ENCODE results near the gene CISD3. TPM values are rescaled to one million over a fixed set of nuclear protein-coding genes. Genes with fewer than 3 reads are reported as not detected.

CISD3 gene
- total RNA-seq, 1 donor from 2014 or later: 5.6 TPM

DNA sequence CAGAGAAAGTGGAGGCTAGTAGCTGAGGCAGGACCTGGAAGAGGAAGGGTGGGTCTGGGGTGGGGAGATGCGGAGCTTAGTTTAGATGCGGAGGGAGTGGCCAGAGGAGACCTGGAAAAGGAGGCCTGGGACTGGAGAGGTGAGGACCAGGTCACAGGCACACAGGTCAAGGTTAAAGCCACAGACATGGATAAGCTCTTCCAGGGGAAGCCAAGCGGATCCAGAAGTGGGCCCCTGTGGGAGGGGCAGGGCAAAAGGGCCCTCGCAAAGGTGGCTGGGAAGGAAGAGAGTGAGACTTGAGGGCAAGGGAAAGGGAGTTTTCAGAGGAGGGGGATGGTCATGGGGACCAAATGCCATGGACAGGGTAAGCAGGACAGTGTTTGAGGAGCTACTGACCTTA, 39.0 kb upstream of the CISD3 start:
- no peaks in the 10 kb centered on the region for H3K27me3 Mint-ChIP-seq (ENCODE audit: low read depth)
- no peak overlapping the region for H3K27ac Mint-ChIP-seq
- no peak overlapping the region for H3K4me3 Mint-ChIP-seq
- H3K9me3 Mint-ChIP-seq: no peaks in the 10 kb centered on the region
- H3K4me1 Mint-ChIP-seq: peaks cover 15% of the 10 kb centered on the region
- H3K36me3 Mint-ChIP-seq: no peaks in the 10 kb centered on the region
- no peak for TF ChIP-seq CTCF (IDR thresholded peaks at IDR 0.05; ENCODE audit: unreplicated experiment)
- DNase-seq (ENCODE audit: low spot score in 2 of 2, unreplicated experiment in 2 of 2): no peak

GRCh38 chr17:38693700-38694329, 36.3 kb upstream of the CISD3 start:
- Mint-ChIP-seq H3K27ac (peak overlapping the region; percentile 57), H3K36me3 (no peaks in the 10 kb centered on the region), H3K9me3 (no peaks in the 10 kb centered on the region), H3K4me3 (no peak overlapping the region), H3K27me3 (ENCODE audit: low read depth) (no peaks in the 10 kb centered on the region), H3K4me1 (peaks cover 15% of the 10 kb centered on the region)
- no peak for TF ChIP-seq CTCF (IDR thresholded peaks at IDR 0.05; ENCODE audit: unreplicated experiment)
- no peak for DNase-seq (ENCODE audit: low spot score in 2 of 2, unreplicated experiment in 2 of 2)

- peaks cover 35% of the 10 kb centered on the region for H3K4me1 Mint-ChIP-seq
- H3K36me3 Mint-ChIP-seq: no peaks in the 10 kb centered on the region
- no peaks in the 10 kb centered on the region for H3K27me3 Mint-ChIP-seq (ENCODE audit: low read depth)
- no peak overlapping the region for H3K4me3 Mint-ChIP-seq
- TF ChIP-seq CTCF (IDR thresholded peaks at IDR 0.05; ENCODE audit: unreplicated experiment): no peak
- no peaks in the 10 kb centered on the region for H3K9me3 Mint-ChIP-seq
- H3K27ac Mint-ChIP-seq: peak overlapping the region; percentile 27
- DNase-seq (ENCODE audit: low spot score in 2 of 2, unreplicated experiment in 2 of 2): no peak
Measured at GRCh38 chr17:38697061-38697820, 32.9 kb upstream of the CISD3 start.

GRCh38 chr17:38698760-38699159, 31.4 kb upstream of the CISD3 start:
- Mint-ChIP-seq H3K9me3 (no peaks in the 10 kb centered on the region), H3K27ac (peak overlapping the region; percentile 87), H3K27me3 (ENCODE audit: low read depth) (no peaks in the 10 kb centered on the region), H3K4me3 (no peak overlapping the region), H3K4me1 (peaks cover 37% of the 10 kb centered on the region), H3K36me3 (no peaks in the 10 kb centered on the region)
- DNase-seq (ENCODE audit: low spot score in 2 of 2, unreplicated experiment in 2 of 2): no peak
- no peak for TF ChIP-seq CTCF (IDR thresholded peaks at IDR 0.05; ENCODE audit: unreplicated experiment)

DNA sequence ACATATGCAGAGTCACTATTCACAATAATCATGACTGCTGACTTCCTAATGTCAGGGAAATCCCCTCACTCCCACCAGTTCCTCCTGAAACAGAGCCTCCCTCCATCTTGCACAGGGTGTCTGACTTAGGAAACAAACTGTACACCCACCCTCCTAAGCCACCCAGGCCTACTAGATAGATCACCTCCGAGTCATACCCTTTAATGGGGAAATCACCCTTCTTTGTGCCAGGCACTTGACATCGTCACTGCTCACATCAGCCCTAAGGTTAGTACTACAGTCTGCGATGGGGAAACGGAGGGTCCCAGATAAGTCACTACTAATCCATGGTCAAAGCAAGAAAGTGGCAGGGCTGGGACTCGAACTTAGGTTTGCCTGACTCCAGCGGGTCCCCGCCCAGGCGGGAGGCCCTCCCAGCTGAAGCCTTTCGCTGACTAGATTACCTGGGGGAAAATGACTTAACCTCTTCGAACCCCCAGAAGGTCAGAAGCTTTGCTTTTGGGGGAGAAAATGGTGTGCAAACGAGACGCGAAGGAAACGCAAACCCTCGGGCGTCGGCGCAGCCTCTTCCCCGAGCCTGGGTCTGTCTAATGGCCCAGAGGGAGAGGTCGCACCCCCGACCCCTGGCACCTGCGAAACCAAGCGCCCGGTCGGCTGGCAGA, 28.5 kb upstream of the CISD3 start:
- no peak for TF ChIP-seq CTCF (IDR thresholded peaks at IDR 0.05; ENCODE audit: unreplicated experiment)
- Mint-ChIP-seq H3K9me3 (no peaks in the 10 kb centered on the region), H3K27me3 (ENCODE audit: low read depth) (no peaks in the 10 kb centered on the region), H3K4me1 (peaks cover 45% of the 10 kb centered on the region), H3K36me3 (no peaks in the 10 kb centered on the region), H3K4me3 (peak overlapping the region; percentile 62), H3K27ac (peak overlapping the region; percentile 94)
- DNase-seq (ENCODE audit: low spot score in 2 of 2, unreplicated experiment in 2 of 2): no peak
